WTC11 (cell line): ENCODE data around the gene DPP4. TPM values are rescaled to one million over a fixed set of nuclear protein-coding genes. Genes with fewer than 3 reads are reported as not detected.
A peak's percentile ranks its signal among the peaks of the same experiment; 100 is the strongest.

Source experiments
- ATAC-seq: fragments of 200-7000 bp; cut with Tn5 transposase; 2 replicates; pipeline ENCODE4 v1.10.0; 2021; ENCODE audit warnings: mild to moderate bottlenecking, moderate library complexity
- CTCF ChIA-PET: fragments of 300-600 bp; sonication (Branson Sonifier 250); formaldehyde crosslinking; loops from one replicate; lab custom pipeline; 2021; ENCODE audit warnings: antibody characterized with exemption; lab: Charles Lee
- POLR2A ChIA-PET: fragments of 350-600 bp; sonication (Branson Sonifier 250); formaldehyde crosslinking; loops from one replicate; lab custom pipeline; 2021; ENCODE audit warnings: antibody characterized with exemption; lab: Charles Lee
- DNase-seq: peaks from one replicate; pipeline ENCODE4 v3.0.0; 2021; ENCODE audit warnings: low spot score
- H3K27ac Mint-ChIP-seq: 2 replicates; pipeline ENCODE4 v1.8.0; 2021; ENCODE audit warnings: mixed read lengths
- H3K27me3 Mint-ChIP-seq: 2 replicates; pipeline ENCODE4 v1.8.0; 2021; ENCODE audit warnings: low read depth, mild to moderate bottlenecking, moderate library complexity, mixed read lengths
- H3K36me3 Mint-ChIP-seq: 2 replicates; pipeline ENCODE4 v1.8.0; 2021; ENCODE audit warnings: mixed read lengths
- H3K4me1 Mint-ChIP-seq: 2 replicates; pipeline ENCODE4 v1.8.0; 2022; ENCODE audit warnings: mixed read lengths
- H3K4me3 Mint-ChIP-seq: 2 replicates; pipeline ENCODE4 v1.8.0; 2021; ENCODE audit warnings: mild to moderate bottlenecking, moderate library complexity, mixed read lengths
- H3K9me3 Mint-ChIP-seq: 2 replicates; pipeline ENCODE4 v1.8.0; 2021; ENCODE audit warnings: mixed read lengths
- ATF1 ChIP-seq: sonication (generic); formaldehyde crosslinking; IDR thresholded peaks from 2 replicates; pipeline ENCODE4 v1.8.1; 2023; ENCODE audit warnings: mild to moderate bottlenecking, moderate library complexity, missing genetic modification reagents
- ATF2 ChIP-seq: sonication (generic); formaldehyde crosslinking; IDR thresholded peaks from 2 replicates; pipeline ENCODE4 v1.8.1; 2022; ENCODE audit warnings: low read depth, missing genetic modification reagents, borderline replicate concordance
- CBFB ChIP-seq: sonication (generic); formaldehyde crosslinking; IDR thresholded peaks from 2 replicates; pipeline ENCODE4 v1.8.1; 2022; ENCODE audit warnings: mild to moderate bottlenecking, low read depth, missing genetic modification reagents
- CTCF ChIP-seq: fragments of 200-600 bp; IDR thresholded peaks from 2 replicates; pipeline ENCODE4 v1.8.0; 2022; ENCODE audit warnings: antibody characterized with exemption
- FOXP1 ChIP-seq: sonication (generic); formaldehyde crosslinking; IDR thresholded peaks from 2 replicates; pipeline ENCODE4 v1.8.0; 2022; ENCODE audit warnings: missing genetic modification reagents, mild to moderate bottlenecking, moderate library complexity, borderline replicate concordance
- GABPB1 ChIP-seq: sonication (generic); formaldehyde crosslinking; IDR thresholded peaks from 2 replicates; pipeline ENCODE4 v1.8.1; 2023; ENCODE audit warnings: mild to moderate bottlenecking, missing genetic modification reagents
- GRHL2 ChIP-seq: fragments of 250-450 bp; sonication (Bioruptor Pico); IDR thresholded peaks from 2 replicates; pipeline ENCODE4 v1.8.0; 2022; ENCODE audit warnings: mild to moderate bottlenecking, moderate library complexity; ENCODE audit not compliant: insufficient replicate concordance, severe bottlenecking
- HMGA2 ChIP-seq: fragments of 250-450 bp; sonication (Bioruptor Pico); IDR thresholded peaks from 2 replicates; pipeline ENCODE4 v1.4.0; 2021; ENCODE audit warnings: mild to moderate bottlenecking, moderate library complexity
- NFE2L1 ChIP-seq: sonication (generic); formaldehyde crosslinking; IDR thresholded peaks from 2 replicates; pipeline ENCODE4 v1.8.1; 2023; ENCODE audit warnings: missing genetic modification reagents
- PRRX2 ChIP-seq: fragments of 250-450 bp; sonication (Bioruptor Pico); IDR thresholded peaks from 2 replicates; pipeline ENCODE4 v1.8.0; 2021; ENCODE audit warnings: mild to moderate bottlenecking
- SMAD3 ChIP-seq: sonication (generic); formaldehyde crosslinking; IDR thresholded peaks from 2 replicates; pipeline ENCODE4 v1.8.0; 2022; ENCODE audit warnings: missing genetic modification reagents, mild to moderate bottlenecking, borderline replicate concordance
- TEAD4 ChIP-seq: sonication (generic); formaldehyde crosslinking; IDR thresholded peaks from 2 replicates; pipeline ENCODE4 v1.8.0; 2022; ENCODE audit warnings: mild to moderate bottlenecking, missing genetic modification reagents
- ZMAT4 ChIP-seq: fragments of 250-450 bp; sonication (Bioruptor Pico); IDR thresholded peaks from 2 replicates; pipeline ENCODE4 v1.9.0; 2021; ENCODE audit warnings: mild to moderate bottlenecking
- ZNF219 ChIP-seq: sonication (generic); formaldehyde crosslinking; IDR thresholded peaks from 2 replicates; pipeline ENCODE4 v1.8.0; 2023; ENCODE audit warnings: missing genetic modification reagents, mild to moderate bottlenecking, borderline replicate concordance
- ZNF396 ChIP-seq: fragments of 250-450 bp; sonication (Bioruptor Pico); IDR thresholded peaks from 2 replicates; pipeline ENCODE4 v1.8.0; 2021; ENCODE audit warnings: mild to moderate bottlenecking, moderate library complexity, borderline replicate concordance
- ZNF423 ChIP-seq: fragments of 250-450 bp; sonication (Bioruptor Pico); IDR thresholded peaks from 2 replicates; pipeline ENCODE4 v2.1.2; 2022; ENCODE audit warnings: mild to moderate bottlenecking, moderate library complexity
- ZNF532 ChIP-seq: fragments of 250-450 bp; sonication (Bioruptor Pico); IDR thresholded peaks from 2 replicates; pipeline ENCODE4 v1.9.0; 2021; ENCODE audit warnings: mild to moderate bottlenecking, borderline replicate concordance
- ZSCAN18 ChIP-seq: fragments of 250-450 bp; sonication (Bioruptor Pico); IDR thresholded peaks from 2 replicates; pipeline ENCODE4 v2.1.2; 2022; ENCODE audit warnings: mild to moderate bottlenecking, moderate library complexity
- total RNA-seq: library from RNA; stranded (reverse); gene quantifications from 3 replicates; pipeline ENCODE4 v1.2.3, GENCODE V29; 2021

Gene DPP4
- total RNA-seq, 1 experiment from 2014 or later: 3.6 TPM

GRCh38 chr2:161988589-161988988 lies 85.4 kb downstream of the DPP4 start:
- POLR2A ChIA-PET: interaction anchor here (0.6 to 1.0 kb wide), 2 partner anchors 10 to 137 kb away, joined by 3 to 4 read pairs; no protein-coding TSS in a partner anchor
- CTCF ChIA-PET: interaction anchor here (0.9 to 1.5 kb wide), 11 partner anchors 10 to 165 kb away, joined by 3 to 14 read pairs (median 5); no protein-coding TSS in a partner anchor
- no peaks in the 10 kb centered on the region for H3K9me3 Mint-ChIP-seq

GRCh38 chr2:161987311-161987710 lies 86.7 kb downstream of the DPP4 start:
- no peak overlapping the region for H3K27ac Mint-ChIP-seq
- H3K4me3 Mint-ChIP-seq: no peak overlapping the region
- ATAC-seq (no peak), DNase-seq (no peak)
- POLR2A ChIA-PET: interaction anchor here (0.7 kb wide), 1 partner anchor 47 kb away, joined by 3 read pairs; no protein-coding TSS in a partner anchor
- no peaks in the 10 kb centered on the region for H3K4me1 Mint-ChIP-seq
- H3K27me3 Mint-ChIP-seq: no peaks in the 10 kb centered on the region
- TF ChIP-seq HMGA2 (CRISPR knock-in tag) (no peak), ZNF532 (CRISPR knock-in tag) (no peak), SMAD3 (CRISPR knock-in tag) (no peak), ATF1 (CRISPR knock-in tag) (no peak), GABPB1 (no peak), ATF2 (no peak), PRRX2 (CRISPR knock-in tag) (no peak)
- CTCF ChIA-PET: no interaction called here
- no peaks in the 10 kb centered on the region for H3K36me3 Mint-ChIP-seq
- no peaks in the 10 kb centered on the region for H3K9me3 Mint-ChIP-seq

More at GRCh38 chr2:161988589-161988988, 85.4 kb downstream of the DPP4 start:
- Mint-ChIP-seq H3K4me1 (peaks cover 5% of the 10 kb centered on the region), H3K27ac (no peak overlapping the region), H3K4me3 (no peak overlapping the region), H3K27me3 (no peaks in the 10 kb centered on the region), H3K36me3 (no peaks in the 10 kb centered on the region)
- TF ChIP-seq CTCF (peak; percentile 49; the same call in 1 of the 2 replicates), TEAD4 (CRISPR knock-in tag) (no peak)
- ATAC-seq (peak; percentile 97), DNase-seq (peak; percentile 39)

- H3K27ac Mint-ChIP-seq: no peak overlapping the region
- H3K4me1 Mint-ChIP-seq: no peaks in the 10 kb centered on the region
- H3K36me3 Mint-ChIP-seq: no peaks in the 10 kb centered on the region
- ChIA-PET POLR2A (no interaction called here), CTCF (no interaction called here)
- no peak for ATAC-seq
- no peak for DNase-seq
- no peaks in the 10 kb centered on the region for H3K27me3 Mint-ChIP-seq
- no peaks in the 10 kb centered on the region for H3K9me3 Mint-ChIP-seq
- no peak overlapping the region for H3K4me3 Mint-ChIP-seq
- no peak for TF ChIP-seq GRHL2
- TF ChIP-seq ZNF396 (CRISPR knock-in tag): no peak
- TF ChIP-seq NFE2L1 (CRISPR knock-in tag): no peak
- no peak for TF ChIP-seq ZNF532 (CRISPR knock-in tag)
- no peak for TF ChIP-seq ZNF423 (CRISPR knock-in tag)
- TF ChIP-seq CBFB (CRISPR knock-in tag): no peak
- no peak for TF ChIP-seq ZSCAN18
- TF ChIP-seq ZMAT4 (CRISPR knock-in tag): no peak
- TF ChIP-seq SMAD3 (CRISPR knock-in tag): no peak
- no peak for TF ChIP-seq FOXP1 (CRISPR knock-in tag)
- no peak for TF ChIP-seq PRRX2 (CRISPR knock-in tag)
- TF ChIP-seq ZNF219 (CRISPR knock-in tag): no peak
Observed at GRCh38 chr2:161983866-161984265, 90.1 kb downstream of the DPP4 start.
